ENCODE results near the gene FBXO31. TPM values are rescaled to one million over a fixed set of nuclear protein-coding genes. Genes with fewer than 3 reads are reported as not detected.

The FBXO31 gene
- total and polyA plus RNA-seq, 2 of the 8 experiments (the other 6 are each of a cell fraction or from before 2014, with no cell fraction given): 8.3 to 21.6 TPM

DNA sequence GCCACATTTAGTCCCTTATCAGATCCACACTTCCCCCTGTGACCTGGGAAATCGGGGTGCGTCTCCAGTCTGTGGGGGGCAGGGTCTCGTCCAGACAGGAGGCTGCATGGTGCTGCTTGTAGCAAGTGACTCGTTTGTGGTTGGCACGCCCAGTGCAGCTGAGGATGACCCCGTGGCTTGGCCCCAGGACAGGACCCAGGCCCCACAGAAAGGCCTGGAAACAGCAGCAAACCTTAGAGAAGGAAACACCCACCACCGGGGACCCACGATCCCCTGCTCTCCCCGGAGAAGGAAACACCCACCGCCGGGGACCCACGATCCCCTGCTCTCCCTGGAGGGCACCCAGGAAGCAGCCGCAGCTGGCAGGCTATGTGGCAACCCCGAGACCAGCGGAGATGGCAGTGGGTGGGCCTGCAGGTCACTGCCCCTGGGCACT lies 58.1 kb downstream of the FBXO31 start (continued):
- TF ChIP-seq, protein P1, sequence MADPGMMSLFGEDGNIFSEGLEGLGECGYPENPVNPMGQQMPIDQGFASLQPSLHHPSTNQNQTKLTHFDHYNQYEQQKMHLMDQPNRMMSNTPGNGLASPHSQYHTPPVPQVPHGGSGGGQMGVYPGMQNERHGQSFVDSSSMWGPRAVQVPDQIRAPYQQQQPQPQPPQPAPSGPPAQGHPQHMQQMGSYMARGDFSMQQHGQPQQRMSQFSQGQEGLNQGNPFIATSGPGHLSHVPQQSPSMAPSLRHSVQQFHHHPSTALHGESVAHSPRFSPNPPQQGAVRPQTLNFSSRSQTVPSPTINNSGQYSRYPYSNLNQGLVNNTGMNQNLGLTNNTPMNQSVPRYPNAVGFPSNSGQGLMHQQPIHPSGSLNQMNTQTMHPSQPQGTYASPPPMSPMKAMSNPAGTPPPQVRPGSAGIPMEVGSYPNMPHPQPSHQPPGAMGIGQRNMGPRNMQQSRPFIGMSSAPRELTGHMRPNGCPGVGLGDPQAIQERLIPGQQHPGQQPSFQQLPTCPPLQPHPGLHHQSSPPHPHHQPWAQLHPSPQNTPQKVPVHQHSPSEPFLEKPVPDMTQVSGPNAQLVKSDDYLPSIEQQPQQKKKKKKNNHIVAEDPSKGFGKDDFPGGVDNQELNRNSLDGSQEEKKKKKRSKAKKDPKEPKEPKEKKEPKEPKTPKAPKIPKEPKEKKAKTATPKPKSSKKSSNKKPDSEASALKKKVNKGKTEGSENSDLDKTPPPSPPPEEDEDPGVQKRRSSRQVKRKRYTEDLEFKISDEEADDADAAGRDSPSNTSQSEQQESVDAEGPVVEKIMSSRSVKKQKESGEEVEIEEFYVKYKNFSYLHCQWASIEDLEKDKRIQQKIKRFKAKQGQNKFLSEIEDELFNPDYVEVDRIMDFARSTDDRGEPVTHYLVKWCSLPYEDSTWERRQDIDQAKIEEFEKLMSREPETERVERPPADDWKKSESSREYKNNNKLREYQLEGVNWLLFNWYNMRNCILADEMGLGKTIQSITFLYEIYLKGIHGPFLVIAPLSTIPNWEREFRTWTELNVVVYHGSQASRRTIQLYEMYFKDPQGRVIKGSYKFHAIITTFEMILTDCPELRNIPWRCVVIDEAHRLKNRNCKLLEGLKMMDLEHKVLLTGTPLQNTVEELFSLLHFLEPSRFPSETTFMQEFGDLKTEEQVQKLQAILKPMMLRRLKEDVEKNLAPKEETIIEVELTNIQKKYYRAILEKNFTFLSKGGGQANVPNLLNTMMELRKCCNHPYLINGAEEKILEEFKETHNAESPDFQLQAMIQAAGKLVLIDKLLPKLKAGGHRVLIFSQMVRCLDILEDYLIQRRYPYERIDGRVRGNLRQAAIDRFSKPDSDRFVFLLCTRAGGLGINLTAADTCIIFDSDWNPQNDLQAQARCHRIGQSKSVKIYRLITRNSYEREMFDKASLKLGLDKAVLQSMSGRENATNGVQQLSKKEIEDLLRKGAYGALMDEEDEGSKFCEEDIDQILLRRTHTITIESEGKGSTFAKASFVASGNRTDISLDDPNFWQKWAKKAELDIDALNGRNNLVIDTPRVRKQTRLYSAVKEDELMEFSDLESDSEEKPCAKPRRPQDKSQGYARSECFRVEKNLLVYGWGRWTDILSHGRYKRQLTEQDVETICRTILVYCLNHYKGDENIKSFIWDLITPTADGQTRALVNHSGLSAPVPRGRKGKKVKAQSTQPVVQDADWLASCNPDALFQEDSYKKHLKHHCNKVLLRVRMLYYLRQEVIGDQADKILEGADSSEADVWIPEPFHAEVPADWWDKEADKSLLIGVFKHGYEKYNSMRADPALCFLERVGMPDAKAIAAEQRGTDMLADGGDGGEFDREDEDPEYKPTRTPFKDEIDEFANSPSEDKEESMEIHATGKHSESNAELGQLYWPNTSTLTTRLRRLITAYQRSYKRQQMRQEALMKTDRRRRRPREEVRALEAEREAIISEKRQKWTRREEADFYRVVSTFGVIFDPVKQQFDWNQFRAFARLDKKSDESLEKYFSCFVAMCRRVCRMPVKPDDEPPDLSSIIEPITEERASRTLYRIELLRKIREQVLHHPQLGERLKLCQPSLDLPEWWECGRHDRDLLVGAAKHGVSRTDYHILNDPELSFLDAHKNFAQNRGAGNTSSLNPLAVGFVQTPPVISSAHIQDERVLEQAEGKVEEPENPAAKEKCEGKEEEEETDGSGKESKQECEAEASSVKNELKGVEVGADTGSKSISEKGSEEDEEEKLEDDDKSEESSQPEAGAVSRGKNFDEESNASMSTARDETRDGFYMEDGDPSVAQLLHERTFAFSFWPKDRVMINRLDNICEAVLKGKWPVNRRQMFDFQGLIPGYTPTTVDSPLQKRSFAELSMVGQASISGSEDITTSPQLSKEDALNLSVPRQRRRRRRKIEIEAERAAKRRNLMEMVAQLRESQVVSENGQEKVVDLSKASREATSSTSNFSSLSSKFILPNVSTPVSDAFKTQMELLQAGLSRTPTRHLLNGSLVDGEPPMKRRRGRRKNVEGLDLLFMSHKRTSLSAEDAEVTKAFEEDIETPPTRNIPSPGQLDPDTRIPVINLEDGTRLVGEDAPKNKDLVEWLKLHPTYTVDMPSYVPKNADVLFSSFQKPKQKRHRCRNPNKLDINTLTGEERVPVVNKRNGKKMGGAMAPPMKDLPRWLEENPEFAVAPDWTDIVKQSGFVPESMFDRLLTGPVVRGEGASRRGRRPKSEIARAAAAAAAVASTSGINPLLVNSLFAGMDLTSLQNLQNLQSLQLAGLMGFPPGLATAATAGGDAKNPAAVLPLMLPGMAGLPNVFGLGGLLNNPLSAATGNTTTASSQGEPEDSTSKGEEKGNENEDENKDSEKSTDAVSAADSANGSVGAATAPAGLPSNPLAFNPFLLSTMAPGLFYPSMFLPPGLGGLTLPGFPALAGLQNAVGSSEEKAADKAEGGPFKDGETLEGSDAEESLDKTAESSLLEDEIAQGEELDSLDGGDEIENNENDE (IDR thresholded peaks at IDR 0.05; ENCODE audit: insufficient replicate concordance, low read length): no peak
- TF ChIP-seq POU5F1 (IDR thresholded peaks at IDR 0.05; ENCODE audit: low read depth, low read length) (no peak), JUND (IDR thresholded peaks at IDR 0.05; ENCODE audit: low read length) (no peak), POLR2A (IDR thresholded peaks at IDR 0.05; ENCODE audit: control extremely low read depth in 1 of 2, low read depth in 2 of 2, low read length in 2 of 2) (no peak), POLR2AphosphoS5 (IDR thresholded peaks at IDR 0.05; ENCODE audit: low read depth, low read length) (no peak), CEBPB (IDR thresholded peaks at IDR 0.05; ENCODE audit: low read depth, low read length) (no peak), CBX8 (IDR thresholded peaks at IDR 0.05; ENCODE audit: borderline replicate concordance, low read depth, low read length) (no peak), RBBP5 (IDR thresholded peaks at IDR 0.05; ENCODE audit: borderline replicate concordance, low read depth, low read length) (no peak), TCF12 (IDR thresholded peaks at IDR 0.05; ENCODE audit: low read depth, low read length) (no peak)
- TF ChIP-seq, protein P2, sequence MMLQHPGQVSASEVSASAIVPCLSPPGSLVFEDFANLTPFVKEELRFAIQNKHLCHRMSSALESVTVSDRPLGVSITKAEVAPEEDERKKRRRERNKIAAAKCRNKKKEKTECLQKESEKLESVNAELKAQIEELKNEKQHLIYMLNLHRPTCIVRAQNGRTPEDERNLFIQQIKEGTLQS (IDR thresholded peaks at IDR 0.05; ENCODE audit: insufficient read depth, low read depth, low read length): no peak

All from H1 (cell line).